IPS DF 6.9 (cell line): ENCODE data around the gene GNPAT.

Experiments used
- DNase-seq: peaks from one replicate; pipeline ENCODE4 v3.0.0-alpha.2; 2013; ENCODE audit warnings: low read depth, low spot score
- H3K27ac ChIP-seq: one replicate; pipeline ENCODE4 v1.5.1; 2013; ENCODE audit warnings: low read length, control low read depth
- H3K27me3 ChIP-seq: 2 replicates; pipeline ENCODE4 v1.6.1; 2013; ENCODE audit warnings: mild to moderate bottlenecking, low read length; ENCODE audit not compliant: control insufficient read depth, insufficient read depth
- H3K36me3 ChIP-seq: 2 replicates; pipeline ENCODE4 v1.6.1; 2013; ENCODE audit warnings: low read length; ENCODE audit not compliant: control insufficient read depth, insufficient read depth
- H3K4me1 ChIP-seq: 2 replicates; pipeline ENCODE4 v1.6.1; 2013; ENCODE audit warnings: low read length; ENCODE audit not compliant: control insufficient read depth, insufficient read depth
- H3K4me3 ChIP-seq: 2 replicates; pipeline ENCODE4 v1.5.1; 2013; ENCODE audit warnings: mild to moderate bottlenecking, low read length
- H3K9me3 ChIP-seq: 2 replicates; pipeline ENCODE4 v1.6.1; 2013; ENCODE audit warnings: low read length, inconsistent platforms; ENCODE audit not compliant: control insufficient read depth, insufficient read depth
- WGBS: extraction: QIAGEN DNeasy Blood & Tissue Kit; methylation state at CpG from one replicate; pipeline ENCODE4 v1.1.7; 2013; ENCODE audit warnings: mixed read lengths, missing lambda C conversion rate; ENCODE audit not compliant: insufficient read length, insufficient coverage; 5-methylcytosine and 5-hydroxymethylcytosine counted together

The GNPAT gene

GRCh38 chr1:231226156-231226555 is 14.9 kb upstream of the GNPAT start:
- no CpG with 5 or more reads among the region's 7 CpGs for WGBS
- DNase-seq, result no peak
- 0 out of 2 replicates have a peak, but pooled peaks cover 4% of the 10 kb centered on the region for H3K36me3 ChIP-seq
- no peaks in the 10 kb centered on the region for H3K27me3 ChIP-seq
- H3K27ac ChIP-seq, result no peak overlapping the region
- no peaks in the 10 kb centered on the region for H3K4me1 ChIP-seq
- no peaks in the 10 kb centered on the region for H3K9me3 ChIP-seq
- H3K4me3 ChIP-seq, result no peak overlapping the region

GRCh38 chr1:231231511-231231910 is 9.5 kb upstream of the GNPAT start:
- no peaks in the 10 kb centered on the region for H3K4me1 ChIP-seq
- no peaks in the 10 kb centered on the region for H3K36me3 ChIP-seq
- no CpG with 5 or more reads among the region's 10 CpGs for WGBS

GRCh38 chr1:231232870-231233734 is 7.9 kb upstream of the GNPAT start:
- DNase-seq, result no peak
- Histone ChIP-seq H3K4me1 (no peaks in the 10 kb centered on the region), H3K4me3 (no peak overlapping the region), H3K27ac (no peak overlapping the region), H3K9me3 (no peaks in the 10 kb centered on the region), H3K36me3 (no peaks in the 10 kb centered on the region; the same call in 1 of the 2 replicates), H3K27me3 (no peaks in the 10 kb centered on the region)
- no CpG with 5 or more reads among the region's 14 CpGs for WGBS

More at GRCh38 chr1:231231511-231231910, 9.5 kb upstream of the GNPAT start:
- DNase-seq, result no peak
- Histone ChIP-seq H3K9me3 (no peaks in the 10 kb centered on the region), H3K4me3 (no peak overlapping the region), H3K27ac (no peak overlapping the region), H3K27me3 (no peaks in the 10 kb centered on the region)

GRCh38 chr1:231233735-231234417 is 7.1 kb upstream of the GNPAT start:
- Histone ChIP-seq H3K4me1 (no peaks in the 10 kb centered on the region), H3K27me3 (no peaks in the 10 kb centered on the region), H3K27ac (no peak overlapping the region), H3K9me3 (no peaks in the 10 kb centered on the region), H3K36me3 (no peaks in the 10 kb centered on the region; the same call in 1 of the 2 replicates), H3K4me3 (no peak overlapping the region)
- no peak for DNase-seq
- no CpG with 5 or more reads among the region's 8 CpGs for WGBS

GRCh38 chr1:231234506-231234905 is 6.5 kb upstream of the GNPAT start:
- DNase-seq, result no peak
- H3K9me3 ChIP-seq, result no peaks in the 10 kb centered on the region
- H3K36me3 ChIP-seq, result no peaks in the 10 kb centered on the region; the same call in 1 of the 2 replicates
- H3K4me3 ChIP-seq, result no peak overlapping the region
- H3K27me3 ChIP-seq, result no peaks in the 10 kb centered on the region
- H3K27ac ChIP-seq, result no peak overlapping the region
- no CpG with 5 or more reads among the region's 3 CpGs for WGBS
- H3K4me1 ChIP-seq, result no peaks in the 10 kb centered on the region

- DNase-seq, result no peak
- no peak overlapping the region for H3K27ac ChIP-seq
- no CpG with 5 or more reads among the region's 3 CpGs for WGBS
- H3K4me1 ChIP-seq, result no peaks in the 10 kb centered on the region
- H3K36me3 ChIP-seq, result no peaks in the 10 kb centered on the region; the same call in 1 of the 2 replicates
- H3K4me3 ChIP-seq, result no peak overlapping the region
- no peaks in the 10 kb centered on the region for H3K27me3 ChIP-seq
- H3K9me3 ChIP-seq, result no peaks in the 10 kb centered on the region
These were observed 5.3 kb upstream of the GNPAT start for GRCh38 chr1:231235526-231236207.

- Histone ChIP-seq H3K36me3 (no peaks in the 10 kb centered on the region; the same call in 1 of the 2 replicates), H3K27ac (no peak overlapping the region), H3K4me3 (no peak overlapping the region), H3K9me3 (no peaks in the 10 kb centered on the region), H3K27me3 (no peaks in the 10 kb centered on the region), H3K4me1 (no peaks in the 10 kb centered on the region)
- no CpG with 5 or more reads among the region's 4 CpGs for whole genome bisulfite sequencing
- DNase-seq, result no peak
These were observed 4.8 kb upstream of the GNPAT start for GRCh38 chr1:231236208-231236591.

- Histone ChIP-seq H3K4me3 (no peak overlapping the region), H3K27me3 (no peaks in the 10 kb centered on the region), H3K4me1 (no peaks in the 10 kb centered on the region), H3K9me3 (no peaks in the 10 kb centered on the region), H3K36me3 (no peaks in the 10 kb centered on the region; the same call in 1 of the 2 replicates), H3K27ac (no peak overlapping the region)
- DNase-seq, result no peak
- WGBS, result no CpG with 5 or more reads among the region's 9 CpGs
These were observed 4.1 kb upstream of the GNPAT start for GRCh38 chr1:231236938-231237337.

GRCh38 chr1:231238298-231238697 is 2.7 kb upstream of the GNPAT start:
- no CpG with 5 or more reads among the region's 1 CpG for WGBS
- H3K27me3 ChIP-seq, result no peaks in the 10 kb centered on the region

GRCh38 chr1:231240531-231240882 is 505 bp upstream of the GNPAT start:
- no peak for DNase-seq
- Histone ChIP-seq H3K36me3 (no peaks in the 10 kb centered on the region; the same call in 1 of the 2 replicates), H3K4me3 (peak overlapping the region; percentile 63), H3K9me3 (no peaks in the 10 kb centered on the region), H3K4me1 (no peaks in the 10 kb centered on the region), H3K27ac (no peak overlapping the region), H3K27me3 (no peaks in the 10 kb centered on the region)
- no CpG with 5 or more reads among the region's 13 CpGs for WGBS

More at GRCh38 chr1:231238298-231238697, 2.7 kb upstream of the GNPAT start:
- H3K9me3 ChIP-seq, result no peaks in the 10 kb centered on the region
- no peaks in the 10 kb centered on the region; the same call in 1 of the 2 replicates for H3K36me3 ChIP-seq
- no peak overlapping the region for H3K4me3 ChIP-seq
- DNase-seq, result no peak
- H3K4me1 ChIP-seq, result no peaks in the 10 kb centered on the region
- H3K27ac ChIP-seq, result no peak overlapping the region
